Brain microvascular endothelial cell (primary cell): ENCODE results near the gene ATP12A.

Experiments
- DNase-seq: peaks from one replicate; pipeline ENCODE4 v3.0.0-alpha.2; 2020
- H3K27ac ChIP-seq: fragments of 250-450 bp; sonication (Bioruptor Pico); 2 replicates; pipeline ENCODE4 v1.5.1; 2020; ENCODE audit warnings: mild to moderate bottlenecking, moderate library complexity
- H3K27me3 ChIP-seq: fragments of 250-450 bp; sonication (Bioruptor Pico); replicated peaks from 2 replicates; pipeline ENCODE4 v1.5.1; 2020; ENCODE audit warnings: mild to moderate bottlenecking
- H3K36me3 ChIP-seq: fragments of 250-450 bp; sonication (Bioruptor Pico); replicated peaks from 2 replicates; pipeline ENCODE4 v1.5.1; 2020; ENCODE audit warnings: mild to moderate bottlenecking
- H3K4me3 ChIP-seq: 2 replicates; pipeline ENCODE4 v1.5.1; 2011; ENCODE audit warnings: low read depth, mild to moderate bottlenecking, control low read depth, low read length, moderate library complexity
- CTCF ChIP-seq: IDR thresholded peaks from 2 replicates; pipeline ENCODE4 v1.5.1; 2011; ENCODE audit warnings: low read depth, mild to moderate bottlenecking, moderate library complexity, low read length, control low read depth, inconsistent platforms; ENCODE audit errors: missing control alignments
- in situ Hi-C: cut with HindIII; loops from 2 replicates; pipeline ENCODE4 v1.10.0; 2017; ENCODE audit warnings: low sequenced_read_pairs, low pct_ligation_motif_present

The ATP12A gene

DNA sequence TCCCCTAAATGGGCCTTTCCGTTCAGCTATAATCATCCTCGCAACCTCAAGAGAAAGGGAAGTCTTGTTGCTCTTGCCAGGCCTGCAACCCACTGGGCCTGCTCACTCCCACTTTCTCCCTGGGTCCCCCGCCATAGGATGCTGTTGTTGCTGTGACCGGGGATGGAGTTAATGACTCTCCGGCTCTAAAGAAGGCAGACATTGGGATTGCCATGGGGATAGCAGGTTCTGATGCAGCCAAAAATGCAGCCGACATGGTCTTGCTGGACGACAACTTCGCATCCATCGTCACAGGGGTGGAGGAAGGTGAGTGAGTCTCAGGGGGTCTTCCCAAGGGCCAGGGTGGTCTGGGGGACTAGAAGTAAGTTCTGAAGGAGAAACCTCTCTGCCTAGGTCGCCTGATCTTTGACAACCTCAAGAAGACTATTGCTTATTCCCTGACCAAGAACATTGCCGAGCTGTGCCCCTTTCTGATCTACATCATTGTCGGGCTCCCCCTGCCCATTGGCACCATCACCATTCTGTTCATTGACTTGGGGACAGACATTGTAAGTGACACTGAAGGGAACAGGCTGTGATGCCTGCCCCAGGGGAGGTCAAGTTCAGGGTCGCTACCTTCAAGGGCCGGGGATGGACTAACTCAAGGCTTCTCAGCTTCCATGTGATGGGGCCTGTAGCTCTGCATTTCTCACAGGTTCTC, 26.8 kb downstream of the ATP12A start:
- Histone ChIP-seq H3K27me3 (no peaks in the 10 kb centered on the region), H3K4me3 (no peak overlapping the region), H3K27ac (no peak overlapping the region), H3K36me3 (no peaks in the 10 kb centered on the region)
- in situ Hi-C loops: no loop called here
- no peak for DNase-seq
- TF ChIP-seq CTCF: no peak

DNA sequence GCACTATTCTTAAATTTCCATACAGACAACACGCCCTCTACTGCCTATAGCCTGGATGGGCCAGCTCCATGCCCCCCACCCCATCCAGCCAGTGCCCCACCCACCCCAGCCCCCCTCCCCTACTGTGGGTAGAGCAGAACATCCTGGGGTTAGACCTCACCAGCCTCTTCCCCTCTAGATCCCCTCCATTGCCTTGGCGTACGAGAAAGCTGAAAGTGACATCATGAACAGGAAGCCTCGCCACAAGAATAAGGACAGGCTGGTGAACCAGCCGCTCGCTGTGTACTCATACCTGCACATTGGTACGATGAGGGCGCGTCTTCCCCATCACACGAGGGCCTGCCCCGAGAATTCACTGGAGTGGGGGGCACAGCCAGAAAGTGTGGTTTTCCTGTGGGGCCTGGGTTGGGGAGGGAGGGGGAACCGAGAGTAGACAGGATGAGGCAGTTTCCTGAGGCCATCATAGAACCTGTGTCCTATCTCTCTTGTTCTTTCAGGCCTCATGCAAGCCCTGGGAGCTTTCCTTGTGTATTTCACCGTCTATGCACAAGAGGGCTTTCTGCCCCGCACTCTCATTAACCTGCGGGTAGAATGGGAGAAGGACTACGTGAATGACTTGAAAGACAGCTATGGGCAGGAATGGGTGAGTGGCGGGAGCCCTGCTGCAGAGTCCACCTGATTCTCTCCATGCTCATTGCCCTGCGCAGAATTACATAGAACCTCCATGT, 29.1 kb downstream of the ATP12A start:
- TF ChIP-seq CTCF: no peak
- Histone ChIP-seq H3K27me3 (no peaks in the 10 kb centered on the region), H3K36me3 (no peaks in the 10 kb centered on the region), H3K4me3 (no peak overlapping the region), H3K27ac (no peak overlapping the region)
- DNase-seq: no peak
- in situ Hi-C loops: no loop called here

DNA sequence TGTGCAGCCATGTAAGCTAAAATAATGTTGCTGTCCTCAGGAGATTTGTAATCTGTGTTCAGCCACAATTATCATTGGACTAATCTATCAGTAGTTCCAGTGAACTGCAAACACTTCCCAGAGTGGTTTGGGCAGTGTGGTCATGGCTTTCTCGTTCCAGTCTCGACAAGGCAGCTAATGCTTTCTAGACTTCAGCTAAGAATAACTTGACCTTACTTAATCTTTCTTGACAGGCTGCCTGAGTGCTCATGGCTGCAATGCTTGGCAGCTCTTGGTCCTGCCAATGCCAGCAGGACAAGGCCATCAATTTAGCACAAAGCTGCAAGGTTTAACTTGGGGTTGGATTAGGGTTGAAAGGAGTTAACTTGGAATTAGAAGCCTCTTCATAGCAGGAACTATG, 32.8 kb downstream of the ATP12A start:
- no peak overlapping the region for H3K4me3 ChIP-seq
- H3K27ac ChIP-seq: no peak overlapping the region
- no peaks in the 10 kb centered on the region for H3K36me3 ChIP-seq
- no peak for TF ChIP-seq CTCF
- DNase-seq: no peak
- H3K27me3 ChIP-seq: no peaks in the 10 kb centered on the region
- in situ Hi-C loops: no loop called here

- H3K27me3 ChIP-seq: no peaks in the 10 kb centered on the region
- no peak for DNase-seq
- no peaks in the 10 kb centered on the region for H3K36me3 ChIP-seq
- no peak overlapping the region for H3K4me3 ChIP-seq
- TF ChIP-seq CTCF: no peak
- in situ Hi-C loops: no loop called here
- H3K27ac ChIP-seq: no peak overlapping the region
Measured at GRCh38 chr13:24716011-24716410, 35.8 kb downstream of the ATP12A start.

GRCh38 chr13:24716446-24716845, 36.2 kb downstream of the ATP12A start:
- in situ Hi-C loops: no loop called here
- Histone ChIP-seq H3K4me3 (no peak overlapping the region), H3K27me3 (no peaks in the 10 kb centered on the region), H3K27ac (no peak overlapping the region), H3K36me3 (no peaks in the 10 kb centered on the region)
- DNase-seq: no peak
- TF ChIP-seq CTCF: no peak

- no peak overlapping the region for H3K27ac ChIP-seq
- no peak overlapping the region for H3K4me3 ChIP-seq
- in situ Hi-C loops: no loop called here
- no peak for DNase-seq
- H3K36me3 ChIP-seq: no peaks in the 10 kb centered on the region
- H3K27me3 ChIP-seq: no peaks in the 10 kb centered on the region
- TF ChIP-seq CTCF: no peak
Measured at GRCh38 chr13:24717217-24717616, 37.0 kb downstream of the ATP12A start.
